HG02870 (cell line): ENCODE measurements around the gene DCLK1.
A peak's percentile ranks its signal among the peaks of the same experiment; 100 is the strongest.

Source experiments
- ATAC-seq: cut with Tn5 transposase; IDR thresholded peaks from one replicate; pipeline ENCODE4 v1.9.1; 2021; ENCODE audit warnings: mild to moderate bottlenecking, moderate library complexity; ENCODE audit not compliant: unreplicated experiment

The DCLK1 gene

GRCh38 chr13:35722458-35723052, 408.6 kb downstream of the DCLK1 start:
- no peak for ATAC-seq

- peak; percentile 68 for ATAC-seq
Measured at GRCh38 chr13:35720690-35721554, 410.3 kb downstream of the DCLK1 start.

- no peak for ATAC-seq
Measured at GRCh38 chr13:35720290-35720689, 410.9 kb downstream of the DCLK1 start.
